Panc1 (cell line): ENCODE data around the gene FUCA2. TPM values are rescaled to one million over a fixed set of nuclear protein-coding genes. Genes with fewer than 3 reads are reported as not detected.

ENCODE experiments used
- ATAC-seq: fragments of 200-7000 bp; cut with Tn5 transposase; 2 replicates; pipeline ENCODE4 v1.9.1; 2020; ENCODE audit warnings: mild to moderate bottlenecking, moderate library complexity
- BruUV-seq: library from RNA; stranded (reverse); fragments of 400-500 nt; replicated peaks from 2 replicates; lab custom pipeline; 2021; lab: Mats Ljungman, UMichigan
- CTCF ChIA-PET: fragments of 300-600 bp; sonication (Branson Sonifier 250); formaldehyde crosslinking; loops from one replicate; lab custom pipeline; 2022; ENCODE audit warnings: antibody characterized with exemption; lab: Charles Lee
- POLR2A ChIA-PET: fragments of 300-600 bp; sonication (Branson Sonifier 250); formaldehyde crosslinking; loops from one replicate; lab custom pipeline; 2022; ENCODE audit warnings: antibody characterized with exemption; lab: Charles Lee
- DNase-seq: peaks from one replicate; pipeline ENCODE4 v3.0.0-alpha.2; 2010; ENCODE audit warnings: low read depth, low spot score
- H3K27ac ChIP-seq: 2 replicates; pipeline ENCODE4 v1.5.1; 2011; ENCODE audit warnings: mild to moderate bottlenecking, low read length, inconsistent platforms
- H3K27me3 ChIP-seq: fragments of 200-500 bp; sonication (Bioruptor generic); 2 replicates; pipeline ENCODE4 v1.6.0; 2014; ENCODE audit warnings: low read length, inconsistent platforms; ENCODE audit not compliant: control insufficient read depth, insufficient read depth
- H3K36me3 ChIP-seq: fragments of 200-500 bp; sonication (Bioruptor generic); 2 replicates; pipeline ENCODE4 v1.5.1; 2014; ENCODE audit warnings: inconsistent platforms, mild to moderate bottlenecking, low read length, moderate library complexity; ENCODE audit not compliant: control insufficient read depth, insufficient read depth
- H3K4me1 ChIP-seq: 2 replicates; pipeline ENCODE4 v1.5.1; 2011; ENCODE audit warnings: inconsistent platforms, mild to moderate bottlenecking, low read length, moderate library complexity; ENCODE audit not compliant: control insufficient read depth, insufficient read depth
- H3K4me3 ChIP-seq, 2 experiments: 2 replicates each; pipeline ENCODE4 v1.5.1; 2011 to 2012; ENCODE audit warnings: low read depth in 2 of 2, low read length in 2 of 2, mild to moderate bottlenecking in 2 of 2, inconsistent platforms in 1 of 2, moderate library complexity in 1 of 2
- H3K9me3 ChIP-seq: fragments of 200-500 bp; sonication (Bioruptor generic); 2 replicates; pipeline ENCODE4 v1.5.1; 2014; ENCODE audit warnings: low read depth, mild to moderate bottlenecking, inconsistent platforms, low read length, moderate library complexity; ENCODE audit not compliant: control insufficient read depth, insufficient read depth
- CTCF ChIP-seq: fragments of 450-650 bp; IDR thresholded peaks from 2 replicates; pipeline ENCODE4 v1.5.1; 2017; ENCODE audit warnings: mild to moderate bottlenecking
- POLR2AphosphoS5 ChIP-seq: IDR thresholded peaks from 2 replicates; pipeline ENCODE4 v1.6.1; 2012; ENCODE audit warnings: mild to moderate bottlenecking, low read depth, low read length, moderate library complexity
- REST ChIP-seq, 2 experiments: IDR thresholded peaks; 2 replicates each; pipeline ENCODE4 v1.6.1; 2011 to 2012; ENCODE audit warnings: low read depth in 2 of 2, control low read depth in 1 of 2, low read length in 1 of 2, mild to moderate bottlenecking in 1 of 2, moderate library complexity in 1 of 2; ENCODE audit not compliant: insufficient read depth in 1 of 2
- SIN3A ChIP-seq: IDR thresholded peaks from 2 replicates; pipeline ENCODE4 v1.6.1; 2012; ENCODE audit warnings: low read depth, mild to moderate bottlenecking, low read length, moderate library complexity, borderline replicate concordance; ENCODE audit not compliant: insufficient read depth
- TCF7L2 ChIP-seq: IDR thresholded peaks from 2 replicates; pipeline ENCODE4 v1.6.1; 2011; ENCODE audit warnings: mild to moderate bottlenecking, low read depth, low read length, inconsistent platforms
- in situ Hi-C: cut with HindIII; loops from 2 replicates; pipeline ENCODE4 v1.10.0; 2016; ENCODE audit warnings: low sequenced_read_pairs, low pct_unique_long_range_greater_than_20kb
- intact Hi-C: fragments of 100-400 bp; cut with micrococcal nuclease; formaldehyde crosslinking; loops from one replicate; pipeline ENCODE4 v1.10.0; 2022; ENCODE audit not compliant: unreplicated experiment
- total RNA-seq: library from RNA; stranded (reverse); gene quantifications from one replicate; pipeline ENCODE4 v1.2.1, GENCODE V29; 2021; ENCODE audit not compliant: unreplicated experiment

The FUCA2 gene
- total RNA-seq, 1 experiment from 2014 or later = 68.1 TPM

- TF ChIP-seq TCF7L2 = no peak
- TF ChIP-seq REST (IDR thresholded peaks at IDR 0.05; ENCODE audit: insufficient read depth in 1 of 2, low read depth in 2 of 2, low read length in 1 of 2) = no peak
- peak; percentile 55 for TF ChIP-seq CTCF
- Histone ChIP-seq H3K27ac (no peak overlapping the region), H3K27me3 (no peaks in the 10 kb centered on the region; the same call in 1 of the 2 replicates), H3K4me3 (no peak overlapping the region), H3K36me3 (no peaks in the 10 kb centered on the region), H3K4me1 (no peaks in the 10 kb centered on the region), H3K9me3 (no peaks in the 10 kb centered on the region)
- CTCF ChIA-PET = no interaction called here
- ATAC-seq = peak; percentile 70
- intact Hi-C loops (no loop called here), in situ Hi-C loops (no loop called here)
- POLR2A ChIA-PET = no interaction called here
- no TSS peak for BruUV-seq
- no peak for DNase-seq
Observed at GRCh38 chr6:143529095-143529494, 17.6 kb upstream of the FUCA2 start.

- H3K4me3 ChIP-seq = no peak overlapping the region
- no peaks in the 10 kb centered on the region for H3K9me3 ChIP-seq
- BruUV-seq = no TSS peak
- DNase-seq (no peak), ATAC-seq (no peak; the same call in 1 of the 2 replicates)
- no peaks in the 10 kb centered on the region for H3K36me3 ChIP-seq
- no peaks in the 10 kb centered on the region for H3K4me1 ChIP-seq
- H3K27ac ChIP-seq = no peak overlapping the region
- POLR2A ChIA-PET = no interaction called here
- CTCF ChIA-PET = no interaction called here
- intact Hi-C loops (no loop called here), in situ Hi-C loops (no loop called here)
- H3K27me3 ChIP-seq = no peaks in the 10 kb centered on the region; the same call in 1 of the 2 replicates
- TF ChIP-seq CTCF = no peak
- no peak for TF ChIP-seq SIN3A
- no peak for TF ChIP-seq POLR2AphosphoS5
- no peak for TF ChIP-seq TCF7L2
- TF ChIP-seq REST (IDR thresholded peaks at IDR 0.05; ENCODE audit: insufficient read depth in 1 of 2, low read depth in 2 of 2, low read length in 1 of 2) = no peak
Observed at GRCh38 chr6:143528164-143528811, 16.8 kb upstream of the FUCA2 start.
